Fibroblast of upper back skin (primary cell): Measurements from ENCODE around the gene FICD.
A peak's percentile ranks its signal among the peaks of the same experiment; 100 is the strongest.
"Not testable (repeated sequence)": the region's sequence is repeated elsewhere in the genome, so short reads cannot be mapped to it uniquely, and the experiment has no call there.

Experiments used
- DNase-seq: peaks from one replicate; pipeline ENCODE4 v3.0.0-alpha.2; 2013

Gene FICD

GRCh38 chr12:108514973-108515814 is at the start of gene FICD:
Gene FICD, plus strand, starts transcription at chr12:108515277. Its CDS starts 1,696 bp downstream, at chr12:108516973.
- DNase-seq, result peak; percentile 98

GRCh38 chr12:108465417-108465816 is 49.7 kb upstream of the FICD start:
- DNase-seq, result no peak

DNA sequence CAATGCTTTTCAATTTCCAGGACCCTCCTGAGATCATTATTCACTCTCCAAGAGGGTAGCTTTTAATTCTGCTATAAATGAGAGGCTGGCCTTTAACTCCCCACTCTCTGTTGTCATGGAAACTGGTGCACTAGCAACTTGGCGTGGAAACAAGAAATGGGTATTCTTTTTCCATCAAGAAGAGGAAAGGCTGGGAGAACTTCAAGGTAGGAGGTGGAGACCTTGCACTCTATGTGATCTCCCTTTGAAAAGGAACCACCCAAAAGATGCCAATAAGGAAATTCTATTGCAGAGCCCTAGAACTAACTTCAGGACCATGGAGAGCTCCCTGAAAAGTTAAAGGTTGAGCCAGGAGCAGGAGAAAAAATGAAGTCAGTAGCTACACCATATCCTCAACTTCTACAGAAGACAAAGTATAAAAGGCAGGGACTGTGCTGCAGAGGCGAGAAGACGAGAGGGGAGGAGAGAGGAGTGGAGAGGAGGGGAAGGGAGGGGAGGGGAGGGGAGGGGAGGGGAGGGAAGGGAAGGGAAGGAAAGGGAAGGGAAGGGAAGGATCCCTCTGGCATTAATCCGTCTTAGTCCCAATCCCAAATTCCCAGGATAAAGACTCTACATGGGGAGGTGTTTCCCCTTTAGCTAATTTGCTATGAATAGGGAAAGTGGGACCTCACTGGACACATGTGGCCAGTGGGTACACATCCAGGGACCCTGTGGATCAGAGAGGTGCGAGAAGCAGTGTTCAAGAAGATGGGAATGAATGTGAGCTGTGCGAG is 46.7 kb upstream of the FICD start:
- DNase-seq, result peak; percentile 47

DNA sequence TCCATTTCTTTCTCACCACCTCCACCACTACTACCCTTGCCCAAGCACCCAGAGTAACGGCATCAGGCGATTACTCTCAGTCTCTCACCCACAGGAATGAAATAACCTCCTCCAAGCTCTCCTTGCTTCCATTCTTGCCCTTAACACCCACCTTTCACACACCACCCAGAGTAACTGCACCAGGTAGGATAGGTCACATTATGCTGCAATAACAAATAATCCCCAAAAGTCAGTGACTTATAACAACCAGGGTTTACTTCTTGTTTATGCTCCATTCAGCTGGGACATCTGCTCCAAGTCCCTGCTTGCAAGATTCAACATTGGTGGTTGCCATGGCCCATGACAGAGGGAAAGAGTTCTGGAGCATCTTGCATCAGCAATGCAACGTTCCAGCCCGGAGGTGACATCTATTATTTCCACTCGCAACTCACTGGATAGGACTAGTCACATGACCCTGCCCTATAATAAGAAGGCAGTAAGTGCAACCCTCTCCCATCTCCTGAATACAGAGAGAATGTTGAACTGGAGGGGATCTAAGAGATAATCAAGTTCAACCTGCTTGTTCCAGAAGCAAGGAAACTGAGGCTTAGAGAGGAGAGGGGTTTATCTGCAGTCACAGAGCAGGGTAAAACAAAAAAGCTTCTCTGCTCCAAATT is 41.5 kb upstream of the FICD start:
- DNase-seq, result no peak

- no peak for DNase-seq
Observed at GRCh38 chr12:108475396-108475795, 39.7 kb upstream of the FICD start.

DNA sequence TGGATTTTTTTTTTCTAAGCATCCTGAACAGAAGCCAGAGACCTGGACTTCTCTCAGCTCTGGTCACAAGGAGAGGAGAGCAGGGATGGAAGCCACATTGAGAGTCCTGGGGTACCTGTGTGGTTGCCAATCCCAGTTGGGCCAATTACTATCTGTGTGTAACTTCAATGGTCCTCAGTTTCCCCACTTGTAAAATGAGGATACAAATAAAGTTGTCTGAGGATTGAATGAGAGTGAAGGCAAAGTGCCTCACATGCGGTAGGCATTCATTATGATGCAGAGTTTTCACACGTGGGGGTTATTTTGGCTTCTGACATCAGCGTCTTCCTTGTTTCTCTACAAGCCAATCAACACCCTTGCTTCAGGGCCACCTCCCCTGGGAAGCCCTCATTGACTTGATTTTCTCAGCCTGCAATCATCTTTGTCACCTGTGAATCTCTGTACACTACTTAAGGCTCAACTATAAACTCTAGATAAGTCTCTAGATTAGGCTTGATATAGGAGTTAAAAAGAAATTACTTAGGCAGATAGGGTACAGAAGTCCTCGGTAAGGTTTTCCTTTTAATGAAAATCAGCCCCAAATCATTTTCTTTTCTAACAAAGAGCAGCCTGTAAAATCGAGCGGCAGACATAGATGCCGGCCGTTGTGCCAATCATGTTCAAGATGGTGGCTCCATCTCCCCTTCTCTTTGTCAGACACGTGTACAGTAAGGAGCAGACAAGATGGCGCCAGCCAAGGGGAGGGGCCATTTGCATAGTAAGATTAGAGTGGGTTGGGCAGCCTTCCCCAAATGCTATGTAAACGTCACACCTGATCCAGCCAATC is 37.8 kb upstream of the FICD start:
- DNase-seq, result no peak

- DNase-seq, result no peak
Observed at GRCh38 chr12:108477881-108478259, 37.2 kb upstream of the FICD start.

DNA sequence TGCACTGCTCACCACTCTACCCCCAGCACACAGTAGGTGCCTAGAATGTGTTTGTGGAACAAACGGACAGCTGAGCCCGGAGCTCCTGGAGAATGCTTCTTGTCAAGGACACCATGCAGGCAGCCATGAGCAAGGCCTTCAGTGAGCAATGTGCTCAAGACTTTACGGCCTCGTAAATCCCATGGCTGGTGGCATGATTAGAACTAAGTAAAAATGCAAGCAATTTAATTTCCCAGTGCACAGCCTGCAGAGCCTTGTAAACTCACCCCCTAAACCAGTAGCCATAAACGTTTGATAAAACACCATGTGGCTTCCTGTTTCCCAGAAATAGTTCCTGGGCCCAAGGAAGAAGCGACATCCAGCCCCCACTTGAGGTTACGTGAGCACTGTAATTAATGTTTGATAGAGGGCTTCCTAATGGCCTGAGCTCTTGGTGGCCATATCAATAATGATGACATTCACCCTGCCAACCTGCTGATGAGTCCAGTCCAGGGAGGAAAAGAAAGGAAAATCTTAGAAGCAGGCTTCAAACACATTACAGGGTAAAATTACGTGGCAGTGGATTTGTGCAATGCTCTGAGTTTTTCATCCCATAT is 36.4 kb upstream of the FICD start:
- DNase-seq, result no peak

DNA sequence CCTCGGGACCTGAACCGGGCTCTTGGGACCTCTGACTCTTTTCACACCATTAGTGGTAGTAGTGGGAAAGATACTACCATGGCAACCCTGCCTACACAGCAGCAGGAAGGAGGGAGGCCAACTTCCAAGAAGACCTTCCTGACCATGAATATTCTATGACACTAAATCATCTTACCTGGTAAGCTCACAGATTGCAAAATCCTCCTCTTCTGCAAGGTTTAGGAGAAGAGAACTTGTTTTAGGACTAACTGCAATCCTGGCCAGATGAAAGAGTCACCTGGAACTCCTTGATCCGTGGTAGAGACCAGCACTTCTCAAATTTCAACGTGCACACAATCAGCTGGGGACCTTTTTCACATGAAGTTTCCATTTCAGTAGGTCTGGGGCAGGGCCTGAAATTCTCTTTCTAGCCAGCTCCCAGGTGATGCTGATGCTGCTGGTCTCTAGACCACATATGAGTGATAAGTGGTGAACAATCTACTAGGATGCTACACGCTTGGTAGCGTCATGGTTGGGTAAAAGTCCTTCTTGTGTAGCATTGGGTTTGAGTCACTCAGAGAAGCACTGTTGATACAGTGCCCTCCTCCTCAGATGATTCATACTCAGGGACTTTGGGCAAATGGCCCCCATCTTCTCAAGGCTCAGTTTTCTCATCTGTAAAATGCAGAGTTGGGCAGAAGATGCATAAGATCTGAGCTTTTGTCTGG is 35.6 kb upstream of the FICD start:
- DNase-seq, result no peak

DNA sequence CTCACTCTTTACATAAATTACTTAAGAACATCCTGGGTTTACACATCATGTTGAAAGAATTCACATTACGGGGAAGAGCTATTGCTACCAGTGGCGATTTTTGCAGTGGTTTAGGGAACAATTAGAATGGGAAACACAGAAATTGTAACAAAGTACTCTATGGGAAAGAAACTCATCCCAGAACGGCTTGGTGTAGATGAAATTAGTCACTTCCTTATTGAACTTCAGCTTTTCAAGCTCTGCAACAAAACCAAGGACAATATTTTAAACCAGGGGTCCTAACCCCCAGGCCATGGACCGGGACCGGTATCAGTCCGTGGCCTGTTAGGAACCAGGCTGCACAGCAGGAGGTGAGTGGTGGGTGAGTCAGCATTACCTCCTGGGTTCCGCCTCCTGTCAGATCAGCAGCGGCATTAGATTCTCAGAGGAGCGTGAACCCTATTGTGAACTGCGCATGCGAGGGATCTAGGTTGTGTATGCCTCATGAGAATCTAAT is 32.3 kb upstream of the FICD start:
- peak; percentile 17 for DNase-seq

- no peak for DNase-seq
Observed at GRCh38 chr12:108483213-108484059, 31.6 kb upstream of the FICD start.

GRCh38 chr12:108484431-108484830 is 30.6 kb upstream of the FICD start:
- no peak for DNase-seq

GRCh38 chr12:108484845-108485244 is 30.2 kb upstream of the FICD start:
- no peak for DNase-seq

- DNase-seq, result not testable (repeated sequence)
Observed at GRCh38 chr12:108485371-108485770, 29.7 kb upstream of the FICD start.

GRCh38 chr12:108487029-108487428 is 28.0 kb upstream of the FICD start:
- DNase-seq, result not testable (repeated sequence)

DNA sequence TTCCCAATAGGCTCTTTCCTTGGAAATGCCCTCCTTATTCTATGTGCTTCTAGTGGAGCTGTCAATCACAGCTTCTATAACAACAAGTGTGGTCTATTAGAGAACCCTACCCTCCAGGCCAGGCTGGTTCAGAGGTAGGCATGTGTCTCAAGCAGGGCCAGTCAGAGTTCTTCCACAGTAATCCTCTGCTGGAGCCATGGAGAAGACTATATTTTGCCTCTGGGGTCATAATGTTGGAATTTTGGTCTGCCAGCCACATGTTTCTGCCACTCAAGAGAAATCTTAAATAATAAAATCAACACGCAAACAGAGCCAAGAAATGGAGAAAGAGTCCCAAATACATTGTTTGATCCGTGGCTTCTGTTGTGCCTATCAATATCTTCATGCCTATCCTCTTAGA is 23.8 kb upstream of the FICD start:
- no peak for DNase-seq

DNA sequence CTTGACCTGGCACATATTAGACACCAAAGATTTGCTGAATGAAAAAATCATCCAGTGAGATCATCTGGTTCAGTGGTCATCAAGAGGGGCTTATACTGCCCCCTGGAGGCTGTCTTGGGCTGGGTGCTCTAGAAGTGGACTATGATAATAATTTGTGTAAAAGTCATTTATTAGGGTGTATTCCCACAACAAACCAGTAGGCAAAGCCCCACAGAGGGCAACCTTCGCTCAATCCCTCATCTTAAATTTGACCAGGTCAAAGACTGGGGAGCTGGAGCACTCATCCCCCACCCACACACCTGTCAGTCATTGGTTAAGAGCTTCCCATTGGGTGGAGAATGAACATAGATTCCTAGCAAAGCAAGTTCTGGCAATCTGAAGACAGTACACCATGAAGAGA is 20.0 kb upstream of the FICD start:
- DNase-seq, result no peak

DNA sequence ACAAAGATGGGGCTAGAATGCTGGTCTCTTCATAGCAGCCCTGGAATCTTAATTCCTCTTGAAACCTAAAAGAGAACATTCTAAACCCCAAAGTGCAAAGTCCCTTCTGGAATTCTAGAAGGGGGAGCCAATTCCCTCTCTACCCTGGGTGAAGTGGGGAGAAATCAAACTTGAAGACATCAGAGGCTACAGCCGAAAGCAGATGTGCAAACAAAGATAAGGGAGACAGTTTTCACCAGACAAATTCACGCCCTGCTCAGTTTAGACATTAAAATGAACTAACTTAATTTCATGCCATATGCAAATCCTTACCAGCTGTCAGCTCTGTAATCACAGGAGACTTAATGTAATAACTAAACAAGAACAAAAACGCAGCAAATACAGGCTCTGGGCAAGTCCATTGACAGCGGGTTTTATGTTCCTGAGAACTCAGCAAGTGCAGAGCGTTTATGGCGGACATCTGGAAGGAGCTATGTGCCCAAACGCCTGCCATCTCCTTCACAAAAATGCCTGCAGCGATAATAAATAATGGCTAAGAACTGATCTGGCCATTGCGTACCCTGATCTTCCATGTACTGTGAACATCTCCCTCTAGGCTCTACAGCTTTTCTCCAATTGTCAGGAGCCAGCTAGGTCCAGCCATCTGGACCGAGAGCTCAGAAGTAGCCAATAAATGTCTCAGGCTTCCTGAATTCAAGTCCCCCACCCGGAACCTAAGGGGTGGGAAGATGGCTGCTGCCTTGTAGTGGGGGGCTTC is 19.1 kb upstream of the FICD start:
- no peak for DNase-seq

- DNase-seq, result no peak
Observed at GRCh38 chr12:108498136-108498535, 16.9 kb upstream of the FICD start.

- no peak for DNase-seq
Observed at GRCh38 chr12:108502922-108503321, 12.2 kb upstream of the FICD start.
